Peyer's patch (tissue), 4 donors: Measurements from ENCODE around the gene TUBD1.

Source experiments
- CTCF ChIP-seq, 6 experiments: fragments of 450-650 bp in 4 of 6; fragments of 200-600 bp in 2 of 6; sonication (generic) in 1 of 6; IDR thresholded peaks; one replicate each; pipeline ENCODE4 v1.5.1; 2017 to 2019; ENCODE audit warnings: antibody characterized with exemption in 6 of 6, mild to moderate bottlenecking in 3 of 6, moderate library complexity in 1 of 6
- POLR2A ChIP-seq, 2 donors: fragments of 450-650 bp; IDR thresholded peaks; one replicate each; pipeline ENCODE4 v1.5.1; 2017; ENCODE audit warnings: antibody characterized with exemption in 2 of 2, mild to moderate bottlenecking in 2 of 2, moderate library complexity in 2 of 2

- TF ChIP-seq CTCF (IDR thresholded peaks at IDR 0.05) (no peak), POLR2A (IDR thresholded peaks at IDR 0.05) (no peak)
These were observed 14.7 kb upstream of the TUBD1 start for GRCh38 chr17:59907467-59907866.
